ENCODE data around the gene ERC1.

DNA sequence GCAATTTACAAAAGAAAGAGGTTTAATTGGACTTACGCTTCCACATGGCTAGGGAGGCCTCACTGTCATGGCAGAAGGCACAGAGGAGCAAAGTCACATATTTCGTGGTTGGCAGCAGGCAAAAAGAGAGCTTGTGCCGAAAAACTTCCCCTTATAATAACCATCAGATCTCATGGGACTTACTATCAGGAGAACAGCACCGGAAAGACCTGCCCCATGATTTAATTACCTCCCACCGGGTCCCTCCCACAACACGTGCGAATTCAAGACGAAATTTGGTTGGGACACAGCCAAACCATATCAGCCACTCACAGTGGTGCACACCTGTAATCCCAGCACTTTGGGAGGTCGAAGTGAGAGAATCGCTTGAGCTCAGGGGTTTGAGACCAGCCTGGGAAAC is 534.8 kb downstream of the ERC1 start:
- TF ChIP-seq, protein P1, sequence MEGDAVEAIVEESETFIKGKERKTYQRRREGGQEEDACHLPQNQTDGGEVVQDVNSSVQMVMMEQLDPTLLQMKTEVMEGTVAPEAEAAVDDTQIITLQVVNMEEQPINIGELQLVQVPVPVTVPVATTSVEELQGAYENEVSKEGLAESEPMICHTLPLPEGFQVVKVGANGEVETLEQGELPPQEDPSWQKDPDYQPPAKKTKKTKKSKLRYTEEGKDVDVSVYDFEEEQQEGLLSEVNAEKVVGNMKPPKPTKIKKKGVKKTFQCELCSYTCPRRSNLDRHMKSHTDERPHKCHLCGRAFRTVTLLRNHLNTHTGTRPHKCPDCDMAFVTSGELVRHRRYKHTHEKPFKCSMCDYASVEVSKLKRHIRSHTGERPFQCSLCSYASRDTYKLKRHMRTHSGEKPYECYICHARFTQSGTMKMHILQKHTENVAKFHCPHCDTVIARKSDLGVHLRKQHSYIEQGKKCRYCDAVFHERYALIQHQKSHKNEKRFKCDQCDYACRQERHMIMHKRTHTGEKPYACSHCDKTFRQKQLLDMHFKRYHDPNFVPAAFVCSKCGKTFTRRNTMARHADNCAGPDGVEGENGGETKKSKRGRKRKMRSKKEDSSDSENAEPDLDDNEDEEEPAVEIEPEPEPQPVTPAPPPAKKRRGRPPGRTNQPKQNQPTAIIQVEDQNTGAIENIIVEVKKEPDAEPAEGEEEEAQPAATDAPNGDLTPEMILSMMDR (IDR thresholded peaks at IDR 0.05; ENCODE audit: low read length): no peak
- TF ChIP-seq EZH2phosphoT487 (IDR thresholded peaks at IDR 0.05; ENCODE audit: low read length): no peak
- no peak for TF ChIP-seq EZH2 (optimal IDR thresholded peaks at IDR 0.05; ENCODE audit: low read depth, low read length)

Data from MM.1S (cell line).